Panc1 (cell line): ENCODE measurements around the gene GBF1. TPM values are rescaled to one million over a fixed set of nuclear protein-coding genes. Genes with fewer than 3 reads are reported as not detected.

ENCODE experiments used
- ATAC-seq: fragments of 200-7000 bp; cut with Tn5 transposase; 2 replicates; pipeline ENCODE4 v1.9.1; 2020; ENCODE audit warnings: mild to moderate bottlenecking, moderate library complexity
- BruUV-seq: library from RNA; stranded (reverse); fragments of 400-500 nt; replicated peaks from 2 replicates; lab custom pipeline; 2021; lab: Mats Ljungman, UMichigan
- CTCF ChIA-PET: fragments of 300-600 bp; sonication (Branson Sonifier 250); formaldehyde crosslinking; loops from one replicate; lab custom pipeline; 2022; ENCODE audit warnings: antibody characterized with exemption; lab: Charles Lee
- POLR2A ChIA-PET: fragments of 300-600 bp; sonication (Branson Sonifier 250); formaldehyde crosslinking; loops from one replicate; lab custom pipeline; 2022; ENCODE audit warnings: antibody characterized with exemption; lab: Charles Lee
- DNase-seq: peaks from one replicate; pipeline ENCODE4 v3.0.0-alpha.2; 2010; ENCODE audit warnings: low read depth, low spot score
- H3K27ac ChIP-seq: 2 replicates; pipeline ENCODE4 v1.5.1; 2011; ENCODE audit warnings: mild to moderate bottlenecking, low read length, inconsistent platforms
- H3K27me3 ChIP-seq: fragments of 200-500 bp; sonication (Bioruptor generic); 2 replicates; pipeline ENCODE4 v1.6.0; 2014; ENCODE audit warnings: low read length, inconsistent platforms; ENCODE audit not compliant: control insufficient read depth, insufficient read depth
- H3K36me3 ChIP-seq: fragments of 200-500 bp; sonication (Bioruptor generic); 2 replicates; pipeline ENCODE4 v1.5.1; 2014; ENCODE audit warnings: inconsistent platforms, mild to moderate bottlenecking, low read length, moderate library complexity; ENCODE audit not compliant: control insufficient read depth, insufficient read depth
- H3K4me1 ChIP-seq: 2 replicates; pipeline ENCODE4 v1.5.1; 2011; ENCODE audit warnings: inconsistent platforms, mild to moderate bottlenecking, low read length, moderate library complexity; ENCODE audit not compliant: control insufficient read depth, insufficient read depth
- H3K4me3 ChIP-seq, 2 experiments: 2 replicates each; pipeline ENCODE4 v1.5.1; 2011 to 2012; ENCODE audit warnings: low read depth in 2 of 2, low read length in 2 of 2, mild to moderate bottlenecking in 2 of 2, inconsistent platforms in 1 of 2, moderate library complexity in 1 of 2
- H3K9me3 ChIP-seq: fragments of 200-500 bp; sonication (Bioruptor generic); 2 replicates; pipeline ENCODE4 v1.5.1; 2014; ENCODE audit warnings: low read depth, mild to moderate bottlenecking, inconsistent platforms, low read length, moderate library complexity; ENCODE audit not compliant: control insufficient read depth, insufficient read depth
- POLR2AphosphoS5 ChIP-seq: IDR thresholded peaks from 2 replicates; pipeline ENCODE4 v1.6.1; 2012; ENCODE audit warnings: mild to moderate bottlenecking, low read depth, low read length, moderate library complexity
- SIN3A ChIP-seq: IDR thresholded peaks from 2 replicates; pipeline ENCODE4 v1.6.1; 2012; ENCODE audit warnings: low read depth, mild to moderate bottlenecking, low read length, moderate library complexity, borderline replicate concordance; ENCODE audit not compliant: insufficient read depth
- TCF7L2 ChIP-seq: IDR thresholded peaks from 2 replicates; pipeline ENCODE4 v1.6.1; 2011; ENCODE audit warnings: mild to moderate bottlenecking, low read depth, low read length, inconsistent platforms
- in situ Hi-C: cut with HindIII; loops from 2 replicates; pipeline ENCODE4 v1.10.0; 2016; ENCODE audit warnings: low sequenced_read_pairs, low pct_unique_long_range_greater_than_20kb
- intact Hi-C: fragments of 100-400 bp; cut with micrococcal nuclease; formaldehyde crosslinking; loops from one replicate; pipeline ENCODE4 v1.10.0; 2022; ENCODE audit not compliant: unreplicated experiment
- total RNA-seq: library from RNA; stranded (reverse); gene quantifications from one replicate; pipeline ENCODE4 v1.2.1, GENCODE V29; 2021; ENCODE audit not compliant: unreplicated experiment
- TF ChIP-seq, protein P1 (sequence below), 2 experiments: IDR thresholded peaks; 2 replicates each; pipeline ENCODE4 v1.6.1; 2011 to 2012; ENCODE audit warnings: low read depth in 2 of 2, control low read depth in 1 of 2, low read length in 1 of 2, mild to moderate bottlenecking in 1 of 2, moderate library complexity in 1 of 2; ENCODE audit not compliant: insufficient read depth in 1 of 2
- TF ChIP-seq, protein P2 (sequence below): fragments of 450-650 bp; IDR thresholded peaks from 2 replicates; pipeline ENCODE4 v1.5.1; 2017; ENCODE audit warnings: mild to moderate bottlenecking

Gene GBF1
- total RNA-seq, 1 experiment from 2014 or later, result 65.0 TPM

DNA sequence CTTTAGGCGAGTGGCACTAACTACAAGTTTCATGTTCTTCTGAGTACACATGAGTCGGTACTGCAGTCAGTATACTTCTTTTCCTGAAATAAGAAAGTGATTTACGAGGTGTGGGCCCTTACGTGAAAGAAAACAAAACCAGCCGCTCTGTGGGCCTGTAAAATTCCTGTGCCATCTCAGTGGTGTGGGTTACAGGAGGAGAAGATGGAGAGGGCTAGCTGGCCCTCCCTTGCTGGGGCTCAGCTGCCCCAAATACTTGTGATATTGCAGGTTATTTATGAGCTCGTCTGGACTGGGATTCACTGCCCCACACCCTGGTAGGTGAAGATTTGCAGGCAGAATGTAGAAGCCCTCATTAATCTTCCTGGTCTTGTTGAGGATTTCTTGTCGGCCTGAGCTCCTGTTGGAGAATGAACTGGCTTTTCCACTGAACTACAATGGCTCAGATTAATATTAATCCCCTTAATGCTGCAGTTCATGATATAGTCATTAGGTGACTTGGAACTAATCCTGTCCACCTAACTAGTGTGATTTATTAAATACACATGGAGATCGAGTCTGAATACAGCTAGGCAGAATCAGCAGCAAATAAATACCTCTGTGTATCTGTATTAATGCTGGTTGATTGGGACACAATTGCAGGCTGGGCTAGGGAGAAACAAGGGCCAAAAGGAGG, 68.0 kb downstream of the GBF1 start:
- in situ Hi-C loops, result no loop called here
- ChIA-PET POLR2A (interaction anchor here (0.6 kb wide), 3 partner anchors 14 to 777 kb away, joined by 3 read pairs; no protein-coding TSS in a partner anchor), CTCF (no interaction called here)
- Histone ChIP-seq H3K27ac (no peak overlapping the region), H3K4me3 (no peak overlapping the region), H3K4me1 (peaks cover 29% of the 10 kb centered on the region), H3K27me3 (no peaks in the 10 kb centered on the region), H3K36me3 (no peaks in the 10 kb centered on the region), H3K9me3 (no peaks in the 10 kb centered on the region)
- intact Hi-C loops, result no loop called here
- BruUV-seq, result no TSS peak
- ATAC-seq (no peak; the same call in 1 of the 2 replicates), DNase-seq (no peak)
- TF ChIP-seq, protein P1, sequence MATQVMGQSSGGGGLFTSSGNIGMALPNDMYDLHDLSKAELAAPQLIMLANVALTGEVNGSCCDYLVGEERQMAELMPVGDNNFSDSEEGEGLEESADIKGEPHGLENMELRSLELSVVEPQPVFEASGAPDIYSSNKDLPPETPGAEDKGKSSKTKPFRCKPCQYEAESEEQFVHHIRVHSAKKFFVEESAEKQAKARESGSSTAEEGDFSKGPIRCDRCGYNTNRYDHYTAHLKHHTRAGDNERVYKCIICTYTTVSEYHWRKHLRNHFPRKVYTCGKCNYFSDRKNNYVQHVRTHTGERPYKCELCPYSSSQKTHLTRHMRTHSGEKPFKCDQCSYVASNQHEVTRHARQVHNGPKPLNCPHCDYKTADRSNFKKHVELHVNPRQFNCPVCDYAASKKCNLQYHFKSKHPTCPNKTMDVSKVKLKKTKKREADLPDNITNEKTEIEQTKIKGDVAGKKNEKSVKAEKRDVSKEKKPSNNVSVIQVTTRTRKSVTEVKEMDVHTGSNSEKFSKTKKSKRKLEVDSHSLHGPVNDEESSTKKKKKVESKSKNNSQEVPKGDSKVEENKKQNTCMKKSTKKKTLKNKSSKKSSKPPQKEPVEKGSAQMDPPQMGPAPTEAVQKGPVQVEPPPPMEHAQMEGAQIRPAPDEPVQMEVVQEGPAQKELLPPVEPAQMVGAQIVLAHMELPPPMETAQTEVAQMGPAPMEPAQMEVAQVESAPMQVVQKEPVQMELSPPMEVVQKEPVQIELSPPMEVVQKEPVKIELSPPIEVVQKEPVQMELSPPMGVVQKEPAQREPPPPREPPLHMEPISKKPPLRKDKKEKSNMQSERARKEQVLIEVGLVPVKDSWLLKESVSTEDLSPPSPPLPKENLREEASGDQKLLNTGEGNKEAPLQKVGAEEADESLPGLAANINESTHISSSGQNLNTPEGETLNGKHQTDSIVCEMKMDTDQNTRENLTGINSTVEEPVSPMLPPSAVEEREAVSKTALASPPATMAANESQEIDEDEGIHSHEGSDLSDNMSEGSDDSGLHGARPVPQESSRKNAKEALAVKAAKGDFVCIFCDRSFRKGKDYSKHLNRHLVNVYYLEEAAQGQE (IDR thresholded peaks at IDR 0.05; ENCODE audit: insufficient read depth in 1 of 2, low read depth in 2 of 2, low read length in 1 of 2), result no peak
- TF ChIP-seq, protein P2, sequence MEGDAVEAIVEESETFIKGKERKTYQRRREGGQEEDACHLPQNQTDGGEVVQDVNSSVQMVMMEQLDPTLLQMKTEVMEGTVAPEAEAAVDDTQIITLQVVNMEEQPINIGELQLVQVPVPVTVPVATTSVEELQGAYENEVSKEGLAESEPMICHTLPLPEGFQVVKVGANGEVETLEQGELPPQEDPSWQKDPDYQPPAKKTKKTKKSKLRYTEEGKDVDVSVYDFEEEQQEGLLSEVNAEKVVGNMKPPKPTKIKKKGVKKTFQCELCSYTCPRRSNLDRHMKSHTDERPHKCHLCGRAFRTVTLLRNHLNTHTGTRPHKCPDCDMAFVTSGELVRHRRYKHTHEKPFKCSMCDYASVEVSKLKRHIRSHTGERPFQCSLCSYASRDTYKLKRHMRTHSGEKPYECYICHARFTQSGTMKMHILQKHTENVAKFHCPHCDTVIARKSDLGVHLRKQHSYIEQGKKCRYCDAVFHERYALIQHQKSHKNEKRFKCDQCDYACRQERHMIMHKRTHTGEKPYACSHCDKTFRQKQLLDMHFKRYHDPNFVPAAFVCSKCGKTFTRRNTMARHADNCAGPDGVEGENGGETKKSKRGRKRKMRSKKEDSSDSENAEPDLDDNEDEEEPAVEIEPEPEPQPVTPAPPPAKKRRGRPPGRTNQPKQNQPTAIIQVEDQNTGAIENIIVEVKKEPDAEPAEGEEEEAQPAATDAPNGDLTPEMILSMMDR, result no peak
- TF ChIP-seq POLR2AphosphoS5 (no peak), TCF7L2 (no peak), SIN3A (no peak)

DNA sequence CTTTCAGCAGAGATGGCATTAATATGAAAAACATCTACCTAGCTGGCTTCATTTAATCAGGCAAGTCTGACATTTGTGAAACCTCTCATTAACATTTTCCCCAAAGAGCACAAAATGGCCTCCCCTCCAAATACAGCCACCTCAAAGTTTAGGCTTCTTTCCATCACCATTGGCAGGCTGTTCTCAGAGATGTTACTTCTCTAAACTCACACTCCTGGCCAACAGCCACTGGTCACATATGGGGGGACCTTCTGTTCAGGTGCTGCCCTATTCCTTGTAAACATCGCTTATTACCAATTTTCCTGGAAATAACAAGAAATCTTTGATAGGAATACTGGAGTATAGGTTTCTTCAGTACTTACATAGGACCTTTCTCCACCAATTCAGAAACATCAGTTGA, 69.5 kb downstream of the GBF1 start:
- DNase-seq, result no peak
- BruUV-seq, result no TSS peak
- H3K9me3 ChIP-seq, result no peaks in the 10 kb centered on the region
- ChIA-PET POLR2A (no interaction called here), CTCF (interaction anchor here (0.7 kb wide), 1 partner anchor 46 kb away, joined by 4 read pairs; no protein-coding TSS in a partner anchor)
- no peak overlapping the region for H3K4me3 ChIP-seq
- ATAC-seq, result no peak
- H3K27me3 ChIP-seq, result no peaks in the 10 kb centered on the region
- H3K36me3 ChIP-seq, result no peaks in the 10 kb centered on the region
- TF ChIP-seq POLR2AphosphoS5, result no peak
- TF ChIP-seq TCF7L2, result no peak
- TF ChIP-seq, protein P2, result no peak
- TF ChIP-seq SIN3A, result no peak
- TF ChIP-seq, protein P1 (IDR thresholded peaks at IDR 0.05; ENCODE audit: insufficient read depth in 1 of 2, low read depth in 2 of 2, low read length in 1 of 2), result no peak
- intact Hi-C loops, result no loop called here
- H3K27ac ChIP-seq, result no peak overlapping the region
- in situ Hi-C loops, result no loop called here
- peaks cover 24% of the 10 kb centered on the region for H3K4me1 ChIP-seq
